ENCODE results near the gene COX11. TPM values are rescaled to one million over a fixed set of nuclear protein-coding genes. Genes with fewer than 3 reads are reported as not detected.

Gene COX11
- polyA plus RNA-seq, 3 donors = 76.4 to 84.9 (median 76.6) TPM

- DNase-seq (ENCODE audit: low read depth in 3 of 3, low spot score in 2 of 3) = no peak
Observed at GRCh38 chr17:54969658-54970572, 1.5 kb upstream of the COX11 start.

- no peak for DNase-seq (ENCODE audit: low read depth in 3 of 3, low spot score in 2 of 3)
Observed at GRCh38 chr17:54968988-54969332, 506 bp upstream of the COX11 start.

- DNase-seq (ENCODE audit: low read depth in 3 of 3, low spot score in 2 of 3) = peak; percentile 21 to 45 (median 41)
Observed at GRCh38 chr17:54967621-54968261, 713 bp downstream of the COX11 start.

- no peak for DNase-seq (ENCODE audit: low read depth in 3 of 3, low spot score in 2 of 3)
Observed at GRCh38 chr17:54956791-54957190, 11.7 kb downstream of the COX11 start.

- no peak for DNase-seq (ENCODE audit: low read depth in 3 of 3, low spot score in 2 of 3)
Observed at GRCh38 chr17:54951286-54951685, 17.2 kb downstream of the COX11 start.

GRCh38 chr17:54950116-54950515 lies 18.3 kb downstream of the COX11 start:
- DNase-seq (ENCODE audit: low read depth in 3 of 3, low spot score in 2 of 3) = no peak

- no peak for DNase-seq (ENCODE audit: low read depth in 3 of 3, low spot score in 2 of 3)
Observed at GRCh38 chr17:54948380-54948779, 20.1 kb downstream of the COX11 start.

- no peak for DNase-seq (ENCODE audit: low read depth in 3 of 3, low spot score in 2 of 3)
Observed at GRCh38 chr17:54947396-54947795, 21.1 kb downstream of the COX11 start.

- DNase-seq (ENCODE audit: low read depth in 3 of 3, low spot score in 2 of 3) = no peak
Observed at GRCh38 chr17:54945671-54946070, 22.8 kb downstream of the COX11 start.

GRCh38 chr17:54945231-54945630 lies 23.2 kb downstream of the COX11 start:
- DNase-seq (ENCODE audit: low read depth in 3 of 3, low spot score in 2 of 3) = no peak

GRCh38 chr17:54944796-54945195 lies 23.7 kb downstream of the COX11 start:
- no peak for DNase-seq (ENCODE audit: low read depth in 3 of 3, low spot score in 2 of 3)

- DNase-seq (ENCODE audit: low read depth in 3 of 3, low spot score in 2 of 3) = no peak
Observed at GRCh38 chr17:54941285-54941684, 27.2 kb downstream of the COX11 start.

- no peak for DNase-seq (ENCODE audit: low read depth in 3 of 3, low spot score in 2 of 3)
Observed at GRCh38 chr17:54937426-54937825, 31.0 kb downstream of the COX11 start.

GRCh38 chr17:54937018-54937417 lies 31.4 kb downstream of the COX11 start:
- no peak for DNase-seq (ENCODE audit: low read depth in 3 of 3, low spot score in 2 of 3)

GRCh38 chr17:54935471-54935870 lies 33.0 kb downstream of the COX11 start:
- DNase-seq (ENCODE audit: low read depth in 3 of 3, low spot score in 2 of 3) = no peak

- DNase-seq (ENCODE audit: low read depth in 3 of 3, low spot score in 2 of 3) = no peak
Observed at GRCh38 chr17:54933921-54934320, 34.5 kb downstream of the COX11 start.

- no peak for DNase-seq (ENCODE audit: low read depth in 3 of 3, low spot score in 2 of 3)
Observed at GRCh38 chr17:54932711-54933110, 35.7 kb downstream of the COX11 start.

- DNase-seq (ENCODE audit: low read depth in 3 of 3, low spot score in 2 of 3) = no peak
Observed at GRCh38 chr17:54927525-54927924, 40.9 kb downstream of the COX11 start.

- no peak for DNase-seq (ENCODE audit: low read depth in 3 of 3, low spot score in 2 of 3)
Observed at GRCh38 chr17:54924405-54924804, 44.0 kb downstream of the COX11 start.

- no peak for DNase-seq (ENCODE audit: low read depth in 3 of 3, low spot score in 2 of 3)
Observed at GRCh38 chr17:54920819-54921218, 47.6 kb downstream of the COX11 start.

- DNase-seq (ENCODE audit: low read depth in 3 of 3, low spot score in 2 of 3) = no peak
Observed at GRCh38 chr17:54919425-54919824, 49.0 kb downstream of the COX11 start.

- no peak for DNase-seq (ENCODE audit: low read depth in 3 of 3, low spot score in 2 of 3)
Observed at GRCh38 chr17:54916721-54917120, 51.7 kb downstream of the COX11 start.
